ENCODE data around the gene PTGES. TPM values are rescaled to one million over a fixed set of nuclear protein-coding genes. Genes with fewer than 3 reads are reported as not detected.

Gene PTGES
- total RNA-seq, 1 donor from 2014 or later = 11.1 TPM

DNA sequence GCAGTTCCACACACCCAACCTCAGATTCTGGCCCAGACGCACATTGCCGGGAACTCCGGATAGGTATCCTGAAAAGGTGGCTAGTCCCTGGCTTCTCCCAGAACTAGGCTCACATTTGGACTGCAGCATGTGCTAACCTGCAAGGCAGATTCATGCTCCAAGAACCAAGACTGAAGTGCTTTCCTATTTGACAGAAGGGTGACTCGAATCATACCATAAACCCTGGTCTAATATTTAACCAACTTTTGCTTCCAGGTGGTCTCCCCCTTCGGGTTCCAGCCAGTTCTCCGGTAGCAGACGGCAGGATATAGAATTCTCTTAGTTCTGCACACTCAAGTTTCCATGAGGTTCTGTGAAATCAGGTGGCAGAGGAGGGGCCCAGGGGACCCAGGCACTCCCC lies 7.6 kb downstream of the PTGES start:
- no peak overlapping the region for H3K4me3 ChIP-seq (ENCODE audit: low read depth, low read length)
- FAIRE-seq (no peak), DNase-seq (ENCODE audit: low read depth) (peak; percentile 35)
- TF ChIP-seq, protein P1, sequence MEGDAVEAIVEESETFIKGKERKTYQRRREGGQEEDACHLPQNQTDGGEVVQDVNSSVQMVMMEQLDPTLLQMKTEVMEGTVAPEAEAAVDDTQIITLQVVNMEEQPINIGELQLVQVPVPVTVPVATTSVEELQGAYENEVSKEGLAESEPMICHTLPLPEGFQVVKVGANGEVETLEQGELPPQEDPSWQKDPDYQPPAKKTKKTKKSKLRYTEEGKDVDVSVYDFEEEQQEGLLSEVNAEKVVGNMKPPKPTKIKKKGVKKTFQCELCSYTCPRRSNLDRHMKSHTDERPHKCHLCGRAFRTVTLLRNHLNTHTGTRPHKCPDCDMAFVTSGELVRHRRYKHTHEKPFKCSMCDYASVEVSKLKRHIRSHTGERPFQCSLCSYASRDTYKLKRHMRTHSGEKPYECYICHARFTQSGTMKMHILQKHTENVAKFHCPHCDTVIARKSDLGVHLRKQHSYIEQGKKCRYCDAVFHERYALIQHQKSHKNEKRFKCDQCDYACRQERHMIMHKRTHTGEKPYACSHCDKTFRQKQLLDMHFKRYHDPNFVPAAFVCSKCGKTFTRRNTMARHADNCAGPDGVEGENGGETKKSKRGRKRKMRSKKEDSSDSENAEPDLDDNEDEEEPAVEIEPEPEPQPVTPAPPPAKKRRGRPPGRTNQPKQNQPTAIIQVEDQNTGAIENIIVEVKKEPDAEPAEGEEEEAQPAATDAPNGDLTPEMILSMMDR (IDR thresholded peaks at IDR 0.05; ENCODE audit: insufficient read depth, low read length, severe bottlenecking) = no peak
- H3K27me3 ChIP-seq (ENCODE audit: control insufficient read depth, insufficient read depth, low read length) = no peaks in the 10 kb centered on the region
- H3K36me3 ChIP-seq (ENCODE audit: control insufficient read depth, insufficient read depth, low read length) = no peaks in the 10 kb centered on the region

DNA sequence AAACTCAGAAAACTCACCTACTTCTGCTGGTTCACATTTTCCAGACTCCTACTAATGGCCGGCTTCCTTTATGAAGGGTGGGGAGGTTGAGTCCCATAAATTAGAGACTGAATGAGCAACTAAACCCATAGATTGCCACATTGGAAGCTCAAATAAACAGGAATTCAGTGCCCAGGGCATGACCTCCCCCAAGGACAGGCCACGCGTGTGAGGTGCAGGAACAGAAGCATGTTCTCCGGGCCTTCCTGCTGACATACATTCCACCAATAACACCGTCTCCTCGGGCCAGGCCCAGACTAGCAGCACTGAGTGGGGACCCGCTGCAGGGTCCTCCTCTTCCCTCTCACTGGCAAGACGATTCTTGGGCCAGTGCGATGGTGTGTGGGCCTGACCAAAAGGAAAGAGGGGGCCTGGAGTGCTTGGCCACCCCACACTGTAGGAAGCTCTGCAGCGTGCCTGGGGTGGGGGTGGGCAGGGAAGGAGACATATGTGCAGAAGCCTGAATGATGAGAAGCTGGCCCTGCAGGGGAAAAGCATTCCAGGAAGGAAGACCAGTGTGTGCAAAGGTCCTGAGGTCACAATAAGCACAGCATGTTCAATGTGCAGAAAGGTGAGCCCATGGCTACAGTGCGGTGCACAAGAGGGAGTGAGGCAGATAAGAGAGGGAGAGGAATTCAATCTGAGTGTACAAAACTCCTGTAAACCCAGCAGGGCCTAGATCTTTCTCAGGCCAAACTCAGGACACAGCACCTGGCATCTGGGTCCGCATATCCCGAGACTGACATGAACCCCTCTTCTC lies 12.0 kb downstream of the PTGES start:
- DNase-seq (ENCODE audit: low read depth) (no peak), FAIRE-seq (no peak)

DNA sequence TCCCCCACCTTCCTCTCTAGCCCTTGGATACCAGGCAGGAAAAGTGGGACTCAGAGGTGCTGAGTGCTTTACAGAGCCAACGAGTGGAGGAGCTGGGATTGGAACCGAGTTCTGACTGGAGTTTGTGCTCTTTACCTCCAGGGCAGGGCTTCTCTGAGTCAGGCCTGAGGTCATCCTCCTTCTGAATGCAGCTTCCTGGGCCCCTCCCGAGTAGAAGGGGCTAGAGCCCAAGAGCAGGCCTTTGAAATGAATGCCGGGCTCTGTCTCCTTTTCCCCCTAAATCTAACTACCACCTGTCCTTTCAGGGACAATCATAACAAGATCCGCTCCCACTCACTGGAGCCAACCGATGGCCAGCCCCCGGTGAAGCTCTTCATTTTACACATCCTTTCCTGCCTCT lies 12.7 kb downstream of the PTGES start:
- Histone ChIP-seq H3K36me3 (ENCODE audit: control insufficient read depth, insufficient read depth, low read length) (no peaks in the 10 kb centered on the region), H3K4me3 (ENCODE audit: low read depth, low read length) (no peak overlapping the region), H3K27me3 (ENCODE audit: control insufficient read depth, insufficient read depth, low read length) (no peaks in the 10 kb centered on the region)
- DNase-seq (ENCODE audit: low read depth) (no peak), FAIRE-seq (no peak)
- TF ChIP-seq, protein P1 (IDR thresholded peaks at IDR 0.05; ENCODE audit: insufficient read depth, low read length, severe bottlenecking) = no peak

More for the DNA sequence above, 12.0 kb downstream of the PTGES start:
- TF ChIP-seq, protein P1 (IDR thresholded peaks at IDR 0.05; ENCODE audit: insufficient read depth, low read length, severe bottlenecking) = no peak
- Histone ChIP-seq H3K27me3 (ENCODE audit: control insufficient read depth, insufficient read depth, low read length) (no peaks in the 10 kb centered on the region), H3K36me3 (ENCODE audit: control insufficient read depth, insufficient read depth, low read length) (no peaks in the 10 kb centered on the region), H3K4me3 (ENCODE audit: low read depth, low read length) (no peak overlapping the region)

DNA sequence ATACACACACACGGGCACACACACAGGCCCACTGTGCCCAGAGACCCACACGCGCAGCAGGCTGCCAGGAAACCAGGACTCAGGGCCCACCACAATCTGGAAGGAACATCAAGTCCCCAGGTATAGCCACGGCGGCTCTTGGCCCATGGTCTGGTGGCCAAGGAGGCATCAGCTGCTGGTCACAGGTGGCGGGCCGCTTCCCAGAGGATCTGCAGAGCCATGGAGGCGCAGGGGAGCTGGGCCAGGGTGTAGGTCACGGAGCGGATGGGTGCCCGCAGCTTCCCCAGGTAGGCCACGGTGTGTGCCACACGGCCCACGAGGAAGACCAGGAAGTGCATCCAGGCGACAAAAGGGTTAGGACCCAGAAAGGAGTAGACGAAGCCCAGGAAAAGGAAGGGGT lies 13.4 kb downstream of the PTGES start:
- no peaks in the 10 kb centered on the region for H3K27me3 ChIP-seq (ENCODE audit: control insufficient read depth, insufficient read depth, low read length)
- FAIRE-seq = no peak

DNA sequence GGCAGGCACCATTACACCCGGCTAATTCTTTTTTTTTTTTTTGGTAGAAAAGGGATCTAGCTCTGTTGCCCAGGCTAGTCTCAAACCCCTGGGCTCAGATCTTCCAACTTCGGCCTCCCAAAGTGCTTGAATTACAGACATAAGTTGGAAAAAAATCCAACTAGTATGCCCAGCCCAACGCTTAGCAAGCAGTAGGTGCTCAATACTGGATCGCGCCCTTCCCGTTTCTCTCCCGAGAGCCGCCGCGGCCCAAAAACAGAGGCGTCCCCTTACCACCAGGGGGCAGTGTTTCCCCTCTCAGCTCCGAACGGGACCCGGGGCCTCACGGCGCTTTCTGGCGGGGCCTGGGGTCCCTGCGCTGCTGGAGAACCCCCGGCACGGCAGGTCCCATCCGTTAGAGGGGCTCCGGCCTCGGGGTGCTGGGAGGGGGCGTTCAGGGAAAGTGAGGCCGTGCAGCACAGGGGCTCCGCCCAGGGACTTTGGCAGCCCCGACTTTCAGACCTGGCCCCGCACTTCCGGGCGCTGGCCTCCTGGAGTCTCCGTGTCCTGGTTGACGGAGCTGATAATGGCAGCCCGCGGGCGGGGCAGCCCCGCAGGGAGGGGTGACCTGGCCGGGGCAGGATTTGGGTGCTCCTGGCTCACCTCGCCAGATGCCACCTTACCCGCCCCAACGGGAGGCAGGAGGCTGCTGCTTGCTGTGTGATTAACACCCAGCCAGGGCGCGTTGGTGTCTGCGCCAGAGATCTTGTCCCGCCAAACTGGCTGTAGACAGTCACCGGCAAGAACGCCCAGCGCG lies 15.2 kb downstream of the PTGES start:
- no peaks in the 10 kb centered on the region for H3K36me3 ChIP-seq (ENCODE audit: control insufficient read depth, insufficient read depth, low read length)
- TF ChIP-seq, protein P1 (IDR thresholded peaks at IDR 0.05; ENCODE audit: insufficient read depth, low read length, severe bottlenecking) = peak; percentile 92
- FAIRE-seq (no peak), DNase-seq (ENCODE audit: low read depth) (peak; percentile 35)
- H3K4me3 ChIP-seq (ENCODE audit: low read depth, low read length) = peak overlapping the region; percentile 35
- no peaks in the 10 kb centered on the region for H3K27me3 ChIP-seq (ENCODE audit: control insufficient read depth, insufficient read depth, low read length)

More for the DNA sequence above, 13.4 kb downstream of the PTGES start:
- Histone ChIP-seq H3K36me3 (ENCODE audit: control insufficient read depth, insufficient read depth, low read length) (no peaks in the 10 kb centered on the region), H3K4me3 (ENCODE audit: low read depth, low read length) (no peak overlapping the region)
- TF ChIP-seq, protein P1 (IDR thresholded peaks at IDR 0.05; ENCODE audit: insufficient read depth, low read length, severe bottlenecking) = no peak
- DNase-seq (ENCODE audit: low read depth) = no peak

Measured in bronchial epithelial cell (primary cell).